HG02943 (cell line): Measurements from ENCODE around the gene FBN1.

Source experiments
- ATAC-seq: cut with Tn5 transposase; IDR thresholded peaks from one replicate; pipeline ENCODE4 v1.9.1; 2021; ENCODE audit warnings: mild to moderate bottlenecking, low read depth, moderate library complexity; ENCODE audit not compliant: unreplicated experiment

The FBN1 gene

GRCh38 chr15:48645558-48646330 is at the start of gene FBN1:
TSS of gene FBN1 (minus strand) at chr15:48645709. CDS start at chr15:48644769, 940 bp downstream.
- ATAC-seq, result peak; percentile 57

GRCh38 chr15:48693484-48693883 is 48.0 kb upstream of the FBN1 start:
- ATAC-seq, result no peak

GRCh38 chr15:48688493-48688892 is 43.0 kb upstream of the FBN1 start:
- ATAC-seq, result no peak

- no peak for ATAC-seq
Observed at GRCh38 chr15:48683991-48684765, 38.7 kb upstream of the FBN1 start.

GRCh38 chr15:48682942-48683651 is 37.6 kb upstream of the FBN1 start:
- no peak for ATAC-seq

- ATAC-seq, result no peak
Observed at GRCh38 chr15:48681353-48681752, 35.8 kb upstream of the FBN1 start.

- ATAC-seq, result no peak
Observed at GRCh38 chr15:48680841-48681240, 35.3 kb upstream of the FBN1 start.

- no peak for ATAC-seq
Observed at GRCh38 chr15:48679952-48680351, 34.4 kb upstream of the FBN1 start.

GRCh38 chr15:48678851-48679250 is 33.3 kb upstream of the FBN1 start:
- no peak for ATAC-seq

- no peak for ATAC-seq
Observed at GRCh38 chr15:48677821-48678220, 32.3 kb upstream of the FBN1 start.

GRCh38 chr15:48675436-48675835 is 29.9 kb upstream of the FBN1 start:
- no peak for ATAC-seq

- no peak for ATAC-seq
Observed at GRCh38 chr15:48674876-48675275, 29.4 kb upstream of the FBN1 start.

- ATAC-seq, result no peak
Observed at GRCh38 chr15:48672206-48672605, 26.7 kb upstream of the FBN1 start.

- no peak for ATAC-seq
Observed at GRCh38 chr15:48671103-48672022, 25.9 kb upstream of the FBN1 start.

- ATAC-seq, result no peak
Observed at GRCh38 chr15:48667701-48668100, 22.2 kb upstream of the FBN1 start.

- ATAC-seq, result no peak
Observed at GRCh38 chr15:48664436-48664835, 18.9 kb upstream of the FBN1 start.

- ATAC-seq, result no peak
Observed at GRCh38 chr15:48657950-48658591, 12.6 kb upstream of the FBN1 start.

GRCh38 chr15:48654801-48655200 is 9.3 kb upstream of the FBN1 start:
- ATAC-seq, result no peak

GRCh38 chr15:48653913-48654670 is 8.6 kb upstream of the FBN1 start:
- ATAC-seq, result no peak
